ENCODE results near the gene FILIP1L. TPM values are rescaled to one million over a fixed set of nuclear protein-coding genes. Genes with fewer than 3 reads are reported as not detected.

The FILIP1L gene
- total and polyA plus RNA-seq, 2 donors from 2014 or later: 5.5 to 25.5 TPM

GRCh38 chr3:100073714-100074307 lies 40.5 kb downstream of the FILIP1L start:
- no peak for FAIRE-seq
- peak in 4 of 5 donors; percentile 25 to 71 (median 54) for DNase-seq
- Histone ChIP-seq H3K9ac (ENCODE audit: low read length in 3 of 3) (no peak overlapping the region), H3K27me3 (ENCODE audit: control insufficient read depth, insufficient read depth, low read length) (no peaks in the 10 kb centered on the region), H3K27ac (ENCODE audit: low read depth in 2 of 2, low read length in 2 of 2) (no peak overlapping the region), H3K4me3 (ENCODE audit: low read length in 3 of 3) (no peak overlapping the region), H3K9me3 (ENCODE audit: control insufficient read depth in 2 of 3, insufficient read depth in 1 of 3, low read length in 3 of 3) (no peaks in the 10 kb centered on the region), H3K36me3 (ENCODE audit: control insufficient read depth in 2 of 3, insufficient read depth in 3 of 3, low read length in 3 of 3) (no peaks in the 10 kb centered on the region), H3K4me1 (ENCODE audit: control insufficient read depth in 2 of 3, insufficient read depth in 2 of 3, low read depth in 1 of 3, low read length in 3 of 3) (peaks cover 5 to 22% (median 7%) of the 10 kb centered on the region in 3 donors)
- intact Hi-C loops (cut with DNase I): loop anchor here (10.0 kb wide), 1 partner anchor 181 kb away; no protein-coding TSS in a partner anchor
- TF ChIP-seq CTCF (IDR thresholded peaks at IDR 0.05; ENCODE audit: borderline replicate concordance, extremely low read depth, insufficient read depth): no peak

- no peaks in the 10 kb centered on the region for H3K27me3 ChIP-seq (ENCODE audit: control insufficient read depth, insufficient read depth, low read length)
- H3K4me3 ChIP-seq (ENCODE audit: low read length in 3 of 3): no peak overlapping the region
- H3K9ac ChIP-seq (ENCODE audit: low read length in 3 of 3): no peak overlapping the region
- DNase-seq (no peak), FAIRE-seq (no peak)
- peaks cover 5 to 22% (median 7%) of the 10 kb centered on the region in 3 donors for H3K4me1 ChIP-seq (ENCODE audit: control insufficient read depth in 2 of 3, insufficient read depth in 2 of 3, low read depth in 1 of 3, low read length in 3 of 3)
- intact Hi-C loops (cut with DNase I): loop anchor here (10.0 kb wide), 1 partner anchor 182 kb away; no protein-coding TSS in a partner anchor
- H3K9me3 ChIP-seq (ENCODE audit: control insufficient read depth in 2 of 3, insufficient read depth in 1 of 3, low read length in 3 of 3): no peaks in the 10 kb centered on the region
- no peaks in the 10 kb centered on the region for H3K36me3 ChIP-seq (ENCODE audit: control insufficient read depth in 2 of 3, insufficient read depth in 3 of 3, low read length in 3 of 3)
- H3K27ac ChIP-seq (ENCODE audit: low read depth in 2 of 2, low read length in 2 of 2): no peak overlapping the region
- no peak for TF ChIP-seq CTCF (IDR thresholded peaks at IDR 0.05; ENCODE audit: borderline replicate concordance, extremely low read depth, insufficient read depth)
Measured at GRCh38 chr3:100073049-100073713, 41.1 kb downstream of the FILIP1L start.

- no peaks in the 10 kb centered on the region for H3K9me3 ChIP-seq (ENCODE audit: control insufficient read depth in 2 of 3, insufficient read depth in 1 of 3, low read length in 3 of 3)
- H3K27ac ChIP-seq (ENCODE audit: low read depth in 2 of 2, low read length in 2 of 2): no peak overlapping the region
- no peak overlapping the region for H3K4me3 ChIP-seq (ENCODE audit: low read length in 3 of 3)
- H3K27me3 ChIP-seq (ENCODE audit: control insufficient read depth, insufficient read depth, low read length): no peaks in the 10 kb centered on the region
- FAIRE-seq: no peak
- DNase-seq: no peak
- intact Hi-C loops (cut with DNase I): loop anchor here (10.0 kb wide), 1 partner anchor 182 kb away; no protein-coding TSS in a partner anchor
- H3K9ac ChIP-seq (ENCODE audit: low read length in 3 of 3): no peak overlapping the region
- no peak for TF ChIP-seq CTCF (IDR thresholded peaks at IDR 0.05; ENCODE audit: borderline replicate concordance, extremely low read depth, insufficient read depth)
- peaks cover 5 to 22% (median 7%) of the 10 kb centered on the region in 3 donors for H3K4me1 ChIP-seq (ENCODE audit: control insufficient read depth in 2 of 3, insufficient read depth in 2 of 3, low read depth in 1 of 3, low read length in 3 of 3)
- H3K36me3 ChIP-seq (ENCODE audit: control insufficient read depth in 2 of 3, insufficient read depth in 3 of 3, low read length in 3 of 3): no peaks in the 10 kb centered on the region
Measured at GRCh38 chr3:100072326-100073048, 41.8 kb downstream of the FILIP1L start.
